ENCODE results near the gene DNASE2.
"Not testable (repeated sequence)": the region's sequence is repeated elsewhere in the genome, so short reads cannot be mapped to it uniquely, and the experiment has no call there.

DNASE2 gene, protein sequence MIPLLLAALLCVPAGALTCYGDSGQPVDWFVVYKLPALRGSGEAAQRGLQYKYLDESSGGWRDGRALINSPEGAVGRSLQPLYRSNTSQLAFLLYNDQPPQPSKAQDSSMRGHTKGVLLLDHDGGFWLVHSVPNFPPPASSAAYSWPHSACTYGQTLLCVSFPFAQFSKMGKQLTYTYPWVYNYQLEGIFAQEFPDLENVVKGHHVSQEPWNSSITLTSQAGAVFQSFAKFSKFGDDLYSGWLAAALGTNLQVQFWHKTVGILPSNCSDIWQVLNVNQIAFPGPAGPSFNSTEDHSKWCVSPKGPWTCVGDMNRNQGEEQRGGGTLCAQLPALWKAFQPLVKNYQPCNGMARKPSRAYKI

DNA sequence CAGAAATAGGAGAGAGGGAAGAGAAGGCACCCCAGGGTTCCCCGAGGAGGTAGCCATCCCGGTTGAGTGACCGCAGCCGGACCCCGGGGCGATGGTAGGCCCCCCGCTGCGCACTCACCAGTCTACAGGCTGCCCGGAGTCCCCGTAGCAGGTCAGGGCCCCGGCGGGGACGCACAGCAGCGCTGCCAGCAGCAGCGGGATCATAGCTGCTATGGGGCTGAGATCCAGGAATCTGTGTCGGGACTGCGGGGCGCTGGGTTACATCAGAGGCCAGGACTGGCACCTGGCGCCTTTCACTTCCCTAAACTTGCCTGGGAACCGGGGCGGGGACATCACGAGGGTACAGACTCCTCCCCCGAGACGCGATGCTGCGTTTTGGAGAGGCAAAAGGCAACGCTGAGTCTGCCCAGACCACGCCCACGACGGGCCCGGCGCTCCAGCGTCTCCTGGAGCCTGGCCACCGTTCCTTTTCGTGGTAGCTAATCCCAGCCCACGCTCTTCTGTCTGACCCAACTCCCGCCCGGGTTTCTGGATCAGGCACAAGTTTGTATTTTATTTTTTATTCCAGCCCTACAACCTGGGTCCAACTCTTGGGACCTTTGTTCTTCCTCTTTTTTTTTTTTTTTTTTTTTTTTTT is at the start of gene DNASE2:
DNASE2 (minus strand) TSS at position 278 of the 637 bp plus-strand sequence; CDS start at position 204, 74 bp downstream.
- DNase-seq = peak; percentile 95

DNA sequence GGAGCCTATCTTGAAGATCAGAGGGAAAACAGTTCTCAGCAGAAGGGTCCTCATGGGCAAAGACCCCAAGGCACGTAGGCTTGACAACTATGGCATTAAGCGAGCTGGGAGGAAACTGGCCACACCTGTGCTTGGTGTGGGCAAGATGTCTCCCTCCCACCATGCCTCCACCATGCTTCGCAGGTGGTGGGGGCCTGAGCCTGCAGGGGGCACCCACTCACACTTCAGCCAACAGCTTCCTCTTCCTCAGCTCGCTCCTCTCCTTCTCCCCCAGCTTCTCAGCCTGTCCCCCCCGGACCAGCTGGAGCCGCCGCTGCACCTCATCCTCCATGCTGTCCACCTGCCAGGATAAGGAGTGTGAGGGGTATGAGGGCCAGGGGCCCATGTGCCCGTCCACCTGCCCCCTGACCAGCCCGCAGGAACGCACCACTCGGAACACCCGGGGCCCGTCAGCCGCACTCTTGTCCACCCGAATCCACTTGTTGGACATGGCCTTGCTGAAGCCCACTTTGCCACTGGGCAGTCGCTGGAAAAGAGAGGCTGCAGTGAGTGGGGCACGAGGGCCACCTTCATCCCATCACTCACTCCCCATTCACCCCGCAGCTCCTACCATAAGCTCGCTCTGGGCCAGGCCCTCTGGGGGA is 48.9 kb upstream of the DNASE2 start:
- no peak for DNase-seq

DNA sequence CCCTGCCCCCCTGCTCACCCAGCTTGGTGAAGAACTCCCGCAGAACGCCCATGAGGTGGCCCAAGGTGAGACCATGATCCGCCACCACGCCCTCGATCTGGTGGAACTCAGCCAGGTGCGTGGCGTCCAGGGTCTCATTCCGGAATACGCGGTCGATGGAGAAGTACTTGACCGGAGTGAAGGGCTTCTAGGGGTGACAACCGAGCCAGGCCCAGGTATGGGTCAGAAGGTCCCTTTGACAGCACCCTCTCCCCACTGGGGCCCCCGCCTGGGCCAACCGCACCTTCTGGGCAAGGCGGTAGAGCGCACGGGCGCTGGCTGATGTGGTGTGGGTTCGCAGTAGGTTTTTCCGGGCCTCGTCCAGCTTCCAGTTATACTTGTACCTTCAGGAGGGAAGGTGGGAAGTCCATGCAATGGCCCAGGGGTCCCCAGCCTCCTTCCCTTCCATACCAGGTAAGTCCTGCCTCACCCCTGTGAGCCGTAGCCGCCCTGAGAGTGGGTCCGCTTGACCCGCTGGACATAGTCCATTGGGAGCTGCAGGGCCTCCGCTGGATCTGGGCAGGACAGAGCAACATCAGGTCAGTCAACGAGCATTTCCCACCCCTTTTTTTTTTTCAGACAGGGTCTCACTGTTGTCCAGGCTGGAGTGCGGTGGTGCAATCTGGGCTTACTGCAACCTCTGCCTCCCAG is 43.5 kb upstream of the DNASE2 start:
- DNase-seq = no peak

DNA sequence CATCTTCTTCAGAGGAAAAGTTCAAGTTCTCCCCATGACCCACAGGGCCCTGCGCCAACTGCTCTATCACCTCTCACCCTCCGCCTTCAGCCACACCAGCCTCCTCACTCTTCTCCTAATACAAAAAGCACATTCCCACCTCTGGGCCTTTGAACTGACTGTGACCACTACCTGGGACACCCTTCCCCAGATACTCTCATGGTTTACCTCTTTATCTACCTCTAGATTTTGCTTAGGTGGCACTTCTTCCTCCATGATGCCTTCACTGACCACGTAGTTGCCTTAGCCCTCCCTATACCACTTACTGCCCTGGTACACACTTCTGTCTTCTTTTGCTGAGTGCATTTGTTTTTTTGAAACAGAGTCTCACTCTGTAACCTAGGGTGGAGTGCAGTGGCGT is 41.7 kb upstream of the DNASE2 start:
- no peak for DNase-seq

DNA sequence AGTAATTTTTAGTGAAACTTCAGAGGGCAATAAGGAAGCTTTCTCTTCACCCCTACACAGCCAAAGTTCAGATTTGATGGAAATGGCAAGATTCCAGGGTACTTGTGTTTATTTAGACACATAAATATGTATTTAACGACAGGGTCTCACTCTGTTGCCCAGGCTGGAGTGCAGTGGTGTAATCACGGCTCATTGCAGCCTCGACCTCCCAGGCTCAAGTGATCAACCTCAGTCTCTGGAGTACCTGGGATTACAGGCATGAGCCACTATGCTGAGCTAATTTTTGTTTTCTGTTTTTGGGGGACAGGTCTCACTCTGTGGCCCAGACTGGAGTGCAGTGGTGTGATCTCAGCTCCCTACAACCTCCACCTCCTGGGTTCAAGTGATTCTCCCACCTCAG is 39.8 kb upstream of the DNASE2 start:
- no peak for DNase-seq

DNA sequence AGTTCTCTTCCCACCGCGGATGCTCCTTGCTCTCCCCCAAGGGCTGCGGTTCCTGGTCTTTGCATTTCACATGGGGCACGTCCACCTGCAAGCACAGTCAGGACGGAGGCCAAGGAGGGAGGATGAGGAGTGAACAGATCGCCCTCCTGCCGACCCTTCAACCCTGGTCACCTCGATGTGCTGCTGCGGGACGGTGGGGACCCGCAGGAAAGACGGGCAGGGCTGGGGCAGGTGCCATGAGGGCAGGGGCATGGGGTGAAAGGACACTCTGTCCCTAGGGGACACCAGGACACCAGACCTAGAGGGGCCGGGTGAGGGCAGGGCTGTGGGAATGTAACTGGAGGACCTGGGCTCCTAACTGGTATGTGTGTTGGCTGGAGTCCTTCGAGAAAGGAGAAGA is 37.0 kb upstream of the DNASE2 start:
- DNase-seq = no peak

DNA sequence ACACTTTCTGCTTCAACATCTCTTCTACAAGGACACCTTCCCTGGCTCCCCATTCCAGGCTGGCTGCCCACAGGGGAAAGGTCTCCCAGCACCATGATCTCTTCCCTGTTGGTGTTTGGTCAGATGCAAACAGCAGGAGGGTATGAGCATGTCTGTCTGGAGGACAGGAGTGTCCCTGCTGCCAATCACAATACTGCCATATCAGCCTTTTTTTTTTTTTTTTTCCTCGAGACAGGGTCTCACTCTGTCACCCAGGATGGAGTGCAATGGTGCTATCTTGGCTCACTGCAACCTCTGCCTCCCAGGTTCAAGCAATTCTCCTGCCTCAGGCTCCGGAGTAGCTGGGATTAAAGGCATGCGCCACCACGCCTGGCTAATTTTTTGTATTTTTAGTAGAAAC is 34.6 kb upstream of the DNASE2 start:
- DNase-seq = not testable (repeated sequence)

DNA sequence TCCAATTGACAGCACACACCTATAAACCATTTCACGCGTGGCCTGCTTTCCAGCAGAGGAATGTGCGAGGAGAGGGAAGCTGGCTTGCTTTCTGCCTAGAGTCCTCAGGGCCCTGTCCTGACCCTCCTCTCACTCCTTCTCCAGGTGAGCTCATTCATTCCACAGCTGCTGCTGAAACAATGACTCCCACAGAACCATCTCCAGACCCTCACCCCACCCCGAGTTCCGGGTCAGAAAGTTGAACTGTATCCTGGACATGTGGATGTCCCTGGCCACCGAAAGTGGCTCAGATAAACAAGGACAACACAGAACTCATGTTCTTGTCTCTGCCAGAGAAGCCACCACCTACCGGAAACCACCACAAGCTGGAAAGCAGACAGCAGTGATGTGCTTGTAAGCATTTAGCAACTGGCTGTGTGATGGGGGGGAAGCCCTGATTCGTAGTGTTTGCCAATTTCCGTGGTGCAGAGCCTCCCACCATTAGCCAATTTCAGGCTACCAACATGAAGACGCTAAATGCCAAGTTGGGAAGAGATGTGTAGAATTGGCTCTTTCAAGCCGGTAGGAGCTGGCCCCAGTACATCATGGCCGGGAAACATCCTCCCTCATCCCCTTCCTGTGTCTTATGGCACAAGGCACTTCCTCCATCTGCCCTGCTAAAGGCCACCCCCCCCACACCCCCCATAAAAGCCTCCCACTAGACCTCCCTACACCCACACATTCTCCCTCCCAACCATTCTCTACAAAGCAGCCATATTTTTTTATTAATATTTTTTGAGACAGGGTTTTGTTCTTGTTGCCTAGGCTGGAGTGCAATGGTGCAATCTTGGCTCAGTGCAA is 32.8 kb upstream of the DNASE2 start:
- peak; percentile 57 for DNase-seq

DNA sequence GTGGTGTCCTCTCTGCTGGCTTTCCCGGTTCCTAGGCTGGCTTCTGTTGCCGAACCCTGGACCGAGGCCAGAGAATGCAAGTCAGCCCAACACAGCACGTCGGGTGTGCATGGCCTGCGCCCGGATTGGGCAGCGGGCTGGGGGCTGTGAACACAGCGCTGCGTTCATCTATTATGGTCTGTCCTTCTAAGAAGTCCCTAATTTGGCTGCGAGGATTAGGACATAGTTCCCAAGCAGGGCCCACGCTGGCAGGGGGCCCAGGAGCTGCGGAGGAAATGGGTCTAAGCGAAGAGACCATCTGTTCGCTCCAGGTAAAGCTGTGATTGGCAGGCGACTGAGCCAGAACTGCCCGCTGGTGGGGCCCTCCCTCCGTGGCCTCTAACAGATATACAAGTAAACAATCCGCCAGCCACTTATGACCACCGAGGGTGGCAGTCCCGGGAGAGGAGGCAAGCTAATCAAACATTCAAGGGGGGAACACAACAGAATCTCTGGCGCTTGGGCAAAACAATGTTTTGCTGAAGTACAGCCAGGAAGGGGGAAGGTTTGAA is 31.8 kb upstream of the DNASE2 start:
- no peak for DNase-seq

DNA sequence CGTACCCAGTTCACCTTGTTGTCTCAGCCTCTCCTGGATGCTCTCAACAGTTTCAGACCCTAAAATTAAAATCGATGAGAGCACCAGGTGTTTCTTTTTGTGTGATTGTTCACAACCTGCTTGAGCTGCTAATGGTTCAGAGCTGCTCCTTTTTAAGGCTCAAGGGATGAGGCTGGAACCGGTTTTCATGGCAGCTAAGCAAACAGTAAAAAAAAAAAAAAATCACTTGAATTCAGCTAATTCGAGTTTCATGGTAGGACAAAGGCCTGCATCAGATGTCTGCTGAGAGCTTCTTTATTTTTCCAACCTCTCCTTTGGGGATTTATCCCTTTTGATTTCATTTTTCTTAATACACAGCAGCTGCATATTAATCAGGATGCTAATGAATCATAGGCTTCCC is 31.3 kb upstream of the DNASE2 start:
- no peak for DNase-seq

DNA sequence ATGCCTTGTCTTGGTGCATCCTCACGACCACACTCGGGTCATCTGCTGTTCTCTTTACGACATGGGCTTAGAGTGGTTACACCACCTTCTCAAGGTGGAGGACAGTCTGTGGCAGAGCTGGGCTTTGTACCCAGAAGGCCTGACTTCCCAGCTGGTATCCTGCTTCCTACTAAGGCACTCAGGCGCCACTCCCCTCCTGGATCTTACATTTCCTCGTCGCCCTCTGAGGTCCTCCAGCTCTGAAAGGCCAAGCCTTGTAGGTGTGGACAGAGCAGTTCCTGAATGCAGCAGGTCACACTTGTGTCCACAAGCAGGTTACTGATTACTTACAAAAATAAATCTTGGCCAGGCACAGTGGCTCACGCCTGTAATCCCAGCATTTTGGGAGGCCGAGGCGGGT is 25.9 kb upstream of the DNASE2 start:
- DNase-seq = no peak

DNA sequence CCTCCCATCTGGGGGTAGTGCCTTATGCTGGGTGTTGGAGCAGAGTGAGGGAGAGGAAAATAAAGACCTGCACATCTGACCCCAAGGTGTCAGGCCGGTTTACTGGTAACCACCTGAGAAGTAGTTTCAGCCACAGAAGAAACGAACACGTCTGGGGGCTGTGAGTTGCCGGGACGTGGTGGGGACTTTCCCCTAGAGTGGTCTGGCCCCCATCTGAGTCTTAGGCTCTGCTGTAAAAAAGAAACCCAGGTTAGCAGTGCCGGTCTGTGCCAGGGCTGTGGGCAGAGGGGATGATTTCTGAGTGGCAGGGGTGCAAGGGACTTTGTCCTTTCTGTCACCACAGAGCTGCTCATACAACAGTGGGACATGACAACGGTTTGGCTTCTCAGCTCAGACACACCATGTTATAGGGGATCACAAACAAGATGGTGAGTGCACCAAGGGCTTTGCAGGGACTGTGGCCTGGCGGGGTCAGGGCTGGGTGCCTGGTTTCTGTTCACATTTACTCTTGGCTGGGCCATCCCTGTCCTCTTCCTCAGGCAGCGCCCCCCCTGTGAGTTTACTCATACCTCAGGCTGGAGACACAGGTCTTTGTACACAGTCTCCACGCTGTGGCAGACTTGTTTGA is 18.8 kb upstream of the DNASE2 start:
- DNase-seq = peak; percentile 60

DNA sequence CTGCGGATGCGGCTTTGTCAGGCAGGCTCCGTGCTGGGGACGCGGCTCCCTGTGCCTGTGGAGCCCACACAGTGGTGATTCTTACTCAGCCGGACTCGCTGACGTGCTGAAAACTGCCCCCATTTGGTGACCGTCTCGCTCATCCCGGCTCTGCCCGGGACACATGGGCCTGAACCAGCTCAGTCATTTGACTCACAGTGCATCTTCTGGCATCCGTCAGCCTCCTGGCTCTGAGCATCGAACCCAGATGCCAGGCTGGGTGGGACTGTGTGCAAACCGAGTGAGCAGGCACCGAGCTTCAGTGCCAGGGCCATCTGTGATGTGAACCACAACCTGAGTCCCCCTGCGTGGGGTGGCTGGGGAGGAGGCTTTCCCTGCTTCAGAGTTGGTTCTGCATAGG is 15.2 kb upstream of the DNASE2 start:
- DNase-seq = no peak

DNA sequence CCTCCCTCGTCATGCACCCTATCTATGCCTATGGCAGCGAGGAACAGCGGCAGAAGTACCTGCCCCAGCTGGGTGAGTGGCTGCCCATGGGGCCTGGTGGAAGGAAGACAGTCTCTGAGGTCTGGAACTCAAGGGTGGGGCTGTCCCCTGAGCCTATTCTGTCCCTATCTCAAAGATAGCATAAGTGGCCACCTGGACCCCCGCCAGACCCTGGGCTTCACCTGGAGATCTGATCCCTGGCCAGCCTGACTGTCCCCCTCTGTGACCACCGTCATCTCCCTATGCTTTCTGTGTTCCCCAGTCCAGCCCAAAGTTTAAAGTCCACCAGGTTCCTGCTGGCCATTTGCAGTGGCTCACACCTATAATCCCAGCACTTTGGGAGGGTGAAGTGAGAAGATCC is 12.3 kb upstream of the DNASE2 start:
- DNase-seq = no peak

DNA sequence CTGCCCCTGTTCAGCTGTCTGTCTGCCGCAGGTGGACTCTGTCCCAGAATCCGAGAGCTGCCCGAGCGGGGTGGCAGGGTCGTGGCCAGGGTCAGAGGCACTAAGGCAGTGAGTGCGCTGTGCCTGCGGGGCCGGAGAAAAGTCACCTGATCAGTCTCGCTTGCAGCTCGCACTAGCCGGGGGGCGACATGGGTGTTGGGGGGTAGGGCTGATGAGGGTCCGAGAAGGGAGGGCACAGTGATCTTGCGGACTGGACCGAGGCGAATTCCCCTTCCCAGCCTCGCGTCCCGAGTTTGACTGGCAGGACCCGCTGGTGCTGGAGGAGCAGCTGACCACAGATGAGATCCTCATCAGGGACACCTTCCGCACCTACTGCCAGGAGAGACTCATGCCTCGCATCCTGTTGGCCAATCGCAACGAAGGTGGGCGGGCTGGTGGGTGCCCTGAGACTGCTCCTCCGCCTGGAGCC is 10.3 kb upstream of the DNASE2 start:
- no peak for DNase-seq

DNA sequence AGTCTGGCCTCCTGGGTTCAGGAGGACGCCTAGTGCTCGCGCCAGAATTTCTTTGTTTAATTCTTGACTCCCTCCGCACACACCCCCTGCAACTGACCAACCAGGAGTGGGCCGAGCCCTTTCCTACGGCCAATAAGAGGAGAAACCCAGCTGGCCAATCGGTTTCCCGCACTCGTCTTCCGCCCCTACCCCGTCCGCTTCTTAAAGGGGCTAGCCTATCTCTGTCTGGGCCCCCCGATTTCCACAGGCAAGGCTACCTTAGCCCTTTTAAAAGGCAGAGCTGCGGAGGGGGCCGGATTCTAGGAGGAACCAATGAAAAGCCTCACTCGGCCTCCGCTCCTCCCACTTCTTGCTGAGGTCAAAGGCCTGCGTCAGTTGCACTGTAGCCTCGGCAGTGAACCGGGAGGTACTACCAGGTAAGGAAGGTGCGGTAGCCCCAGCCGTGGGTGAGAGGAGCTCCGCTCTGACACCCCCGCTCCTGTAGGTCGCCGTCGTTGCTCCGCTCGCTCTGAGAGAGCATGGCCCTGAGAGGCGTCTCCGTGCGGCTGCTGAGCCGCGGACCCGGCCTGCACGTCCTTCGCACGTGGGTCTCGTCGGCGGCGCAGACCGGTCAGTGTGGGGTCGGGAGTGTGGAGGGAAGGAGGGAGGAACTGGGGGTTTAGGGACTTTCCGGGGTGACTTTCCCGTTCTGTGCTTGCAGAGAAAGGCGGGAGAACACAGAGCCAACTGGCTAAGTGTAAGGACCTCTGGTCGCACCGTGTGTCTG is 9.7 kb upstream of the DNASE2 start, which contains the start of gene GCDH:
GCDH (plus strand) TSS at position 374 of the 766 bp plus-strand sequence; CDS start at position 519, 145 bp downstream.
- peak; percentile 96 for DNase-seq

DNA sequence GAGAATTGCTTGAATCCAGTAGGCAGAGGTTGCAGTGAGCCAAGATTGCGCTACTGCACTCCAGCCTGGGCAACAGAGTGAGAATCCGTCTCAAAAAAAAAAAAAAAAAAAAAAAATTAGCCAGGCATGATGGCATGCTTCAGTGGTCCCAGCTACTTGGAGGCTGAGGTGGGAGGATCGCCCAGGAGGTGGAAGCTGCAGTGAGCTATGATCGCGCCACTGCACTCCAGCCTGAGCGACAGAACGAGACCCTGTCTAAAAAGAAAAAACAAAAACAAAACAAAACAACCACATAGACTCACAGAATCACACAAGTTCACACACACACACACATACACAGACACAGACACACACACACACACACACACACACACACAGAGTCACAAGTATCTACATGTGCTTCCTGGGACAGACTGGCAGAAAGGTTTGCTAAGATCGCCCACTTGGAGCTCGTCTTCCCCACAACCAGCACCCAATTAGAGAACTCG is 9.1 kb upstream of the DNASE2 start:
- not testable (repeated sequence) for DNase-seq

DNA sequence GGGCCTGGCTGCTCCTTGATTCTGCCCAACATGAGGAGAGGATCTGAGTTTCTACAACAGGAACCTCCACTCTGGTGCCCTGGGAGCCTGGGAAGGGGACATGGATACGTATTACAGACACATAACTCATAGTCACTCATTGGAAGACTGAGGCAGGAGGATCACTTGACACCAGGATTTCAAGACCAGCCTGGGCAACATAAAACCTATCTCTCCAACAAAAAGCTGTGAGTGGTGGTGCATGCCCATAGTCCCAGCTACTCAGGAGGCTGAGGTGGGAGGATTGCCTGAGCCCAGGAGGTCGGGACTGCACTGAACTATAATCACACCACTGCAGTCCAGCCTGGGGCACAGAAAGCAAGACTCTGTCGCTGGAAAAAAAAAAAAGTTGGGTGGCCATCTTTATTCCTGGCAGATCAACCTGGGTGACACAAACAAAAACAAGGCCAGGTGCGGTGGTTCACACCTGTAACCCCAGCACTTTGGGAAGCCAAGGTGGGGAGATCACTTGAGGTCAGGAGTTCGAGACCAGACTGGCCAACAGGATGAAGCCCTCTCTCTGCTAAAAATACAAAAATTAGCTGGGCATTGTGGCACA is 6.9 kb upstream of the DNASE2 start:
- DNase-seq = no peak

DNA sequence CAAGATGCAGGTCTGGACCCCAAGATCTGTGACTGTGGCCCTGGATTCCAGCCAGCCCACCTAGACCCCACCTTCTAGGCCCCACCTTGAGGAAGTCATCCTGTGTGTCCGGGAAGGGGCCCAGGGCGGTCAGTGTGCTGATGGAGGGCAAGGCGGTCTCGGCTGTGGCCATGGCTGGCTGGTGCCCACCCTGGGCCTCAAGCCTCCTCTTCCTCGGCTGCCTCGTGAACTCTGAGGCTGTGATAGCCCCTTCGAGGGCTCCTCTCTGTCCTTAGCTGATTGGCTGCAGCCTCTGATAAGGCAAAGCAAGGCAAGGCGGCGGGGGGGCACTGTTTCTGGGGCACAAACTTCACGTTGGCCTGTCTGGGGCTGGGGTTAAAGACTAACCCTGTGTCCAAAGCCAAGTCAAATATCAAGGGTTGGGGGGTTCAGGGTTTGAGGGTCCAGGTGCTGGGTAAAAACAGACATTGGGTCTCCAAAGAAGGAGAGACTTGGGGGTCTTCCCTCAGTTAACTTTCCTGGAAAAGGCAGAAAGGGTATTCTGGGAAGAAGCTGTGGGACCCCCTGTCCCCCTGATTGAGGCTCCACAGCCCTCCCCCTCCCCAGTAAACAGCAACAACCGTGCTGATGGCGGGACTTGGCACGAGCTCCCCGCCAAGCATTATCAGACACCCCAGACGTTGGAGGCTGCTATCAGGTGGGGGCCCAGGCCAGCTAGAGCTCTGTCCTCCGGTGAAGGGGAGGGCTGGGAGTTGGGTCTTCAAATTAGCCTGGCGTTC is 5.9 kb upstream of the DNASE2 start, which contains the start of gene KLF1:
KLF1 (minus strand) TSS at position 233 of the 779 bp plus-strand sequence; CDS start at position 172, 61 bp downstream.
- DNase-seq = no peak
